ENCODE results near the gene SORL1-AS1.

SORL1-AS1 gene

GRCh38 chr11:121461843-121462242 is 9.1 kb upstream of the SORL1-AS1 start:
- TF ChIP-seq, protein P1, sequence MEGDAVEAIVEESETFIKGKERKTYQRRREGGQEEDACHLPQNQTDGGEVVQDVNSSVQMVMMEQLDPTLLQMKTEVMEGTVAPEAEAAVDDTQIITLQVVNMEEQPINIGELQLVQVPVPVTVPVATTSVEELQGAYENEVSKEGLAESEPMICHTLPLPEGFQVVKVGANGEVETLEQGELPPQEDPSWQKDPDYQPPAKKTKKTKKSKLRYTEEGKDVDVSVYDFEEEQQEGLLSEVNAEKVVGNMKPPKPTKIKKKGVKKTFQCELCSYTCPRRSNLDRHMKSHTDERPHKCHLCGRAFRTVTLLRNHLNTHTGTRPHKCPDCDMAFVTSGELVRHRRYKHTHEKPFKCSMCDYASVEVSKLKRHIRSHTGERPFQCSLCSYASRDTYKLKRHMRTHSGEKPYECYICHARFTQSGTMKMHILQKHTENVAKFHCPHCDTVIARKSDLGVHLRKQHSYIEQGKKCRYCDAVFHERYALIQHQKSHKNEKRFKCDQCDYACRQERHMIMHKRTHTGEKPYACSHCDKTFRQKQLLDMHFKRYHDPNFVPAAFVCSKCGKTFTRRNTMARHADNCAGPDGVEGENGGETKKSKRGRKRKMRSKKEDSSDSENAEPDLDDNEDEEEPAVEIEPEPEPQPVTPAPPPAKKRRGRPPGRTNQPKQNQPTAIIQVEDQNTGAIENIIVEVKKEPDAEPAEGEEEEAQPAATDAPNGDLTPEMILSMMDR (conservative IDR thresholded peaks at IDR 0.05; ENCODE audit: low read depth) = no peak
- CTCF ChIA-PET = interaction anchor here (1.0 kb wide), 1 partner anchor 267 kb away, joined by 3 read pairs; no protein-coding TSS in a partner anchor
- no peak overlapping the region for H3K27ac ChIP-seq
- DNase-seq (ENCODE audit: low spot score) = no peak
- POLR2A ChIA-PET (ENCODE audit: low non-redundant PET) = no interaction called here

DNA sequence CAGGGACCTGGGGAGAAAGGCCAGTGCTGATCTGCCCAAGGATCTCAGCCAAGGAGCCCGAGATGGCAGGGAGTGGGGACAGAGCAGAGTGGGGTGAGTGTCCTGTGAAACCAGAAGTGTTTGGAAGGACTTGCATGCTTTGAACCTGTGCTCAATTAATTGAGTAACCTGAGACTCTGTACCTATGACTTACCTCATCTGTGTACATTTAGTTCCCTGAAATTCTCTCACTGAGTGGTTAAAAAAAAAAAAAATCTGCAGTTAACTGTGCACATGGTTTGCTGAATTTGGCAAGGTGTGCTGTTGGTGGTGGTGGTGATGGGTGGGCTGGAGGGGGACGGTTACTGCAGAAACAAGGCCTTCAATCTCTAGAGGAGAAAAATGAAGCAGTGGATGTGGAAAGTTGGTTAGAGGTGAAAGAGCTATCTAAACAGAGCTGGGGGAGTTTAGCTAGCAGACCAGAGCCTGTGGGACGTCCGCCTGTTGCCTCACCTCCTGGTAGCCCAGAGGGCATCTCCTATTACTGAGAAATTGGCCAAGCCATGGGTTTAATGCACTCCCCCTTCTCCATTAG is 8.3 kb upstream of the SORL1-AS1 start:
- TF ChIP-seq, protein P1 (conservative IDR thresholded peaks at IDR 0.05; ENCODE audit: low read depth) = no peak
- CTCF ChIA-PET = interaction anchor here (1.0 kb wide), 1 partner anchor 266 kb away, joined by 3 read pairs; no protein-coding TSS in a partner anchor
- POLR2A ChIA-PET (ENCODE audit: low non-redundant PET) = no interaction called here
- no peak for DNase-seq (ENCODE audit: low spot score)
- no peak overlapping the region for H3K27ac ChIP-seq

DNA sequence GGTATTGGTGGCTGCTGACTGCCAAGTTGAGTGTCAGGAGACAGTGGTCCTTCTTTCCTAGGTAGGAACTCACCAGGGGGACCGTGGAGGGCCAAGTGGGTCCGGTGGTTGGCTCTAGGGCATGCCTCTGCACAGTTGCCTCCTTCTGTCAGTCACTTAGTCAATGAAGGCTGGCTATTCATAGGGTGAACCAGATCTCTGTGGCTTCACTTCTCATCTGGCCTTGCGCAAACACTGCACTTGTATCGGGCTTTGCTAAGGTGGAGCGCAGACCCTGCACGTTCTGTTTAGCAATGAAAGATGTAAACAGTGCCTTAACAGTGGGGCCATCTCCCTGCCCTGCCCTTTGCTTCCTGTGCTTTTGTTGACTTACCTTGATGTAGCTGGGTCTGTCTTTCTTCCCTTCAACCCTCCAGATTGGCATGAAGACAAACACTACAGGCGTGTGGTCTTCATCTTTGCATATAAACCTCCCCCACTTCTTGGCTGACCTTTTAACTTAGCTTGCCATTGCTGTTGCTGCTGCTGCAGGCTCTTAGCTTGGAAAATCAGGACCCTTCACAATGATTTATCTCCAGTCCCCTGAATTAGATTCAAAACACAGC is 6.7 kb upstream of the SORL1-AS1 start:
- no peak for DNase-seq (ENCODE audit: low spot score)
- CTCF ChIA-PET = interaction anchor here (0.6 kb wide), 1 partner anchor 29 kb away, joined by 3 read pairs; no protein-coding TSS in a partner anchor
- H3K27ac ChIP-seq = no peak overlapping the region
- TF ChIP-seq, protein P1 (conservative IDR thresholded peaks at IDR 0.05; ENCODE audit: low read depth) = no peak
- POLR2A ChIA-PET (ENCODE audit: low non-redundant PET) = no interaction called here

- CTCF ChIA-PET = no interaction called here
Measured at GRCh38 chr11:121458551-121458950, 5.8 kb upstream of the SORL1-AS1 start.

DNA sequence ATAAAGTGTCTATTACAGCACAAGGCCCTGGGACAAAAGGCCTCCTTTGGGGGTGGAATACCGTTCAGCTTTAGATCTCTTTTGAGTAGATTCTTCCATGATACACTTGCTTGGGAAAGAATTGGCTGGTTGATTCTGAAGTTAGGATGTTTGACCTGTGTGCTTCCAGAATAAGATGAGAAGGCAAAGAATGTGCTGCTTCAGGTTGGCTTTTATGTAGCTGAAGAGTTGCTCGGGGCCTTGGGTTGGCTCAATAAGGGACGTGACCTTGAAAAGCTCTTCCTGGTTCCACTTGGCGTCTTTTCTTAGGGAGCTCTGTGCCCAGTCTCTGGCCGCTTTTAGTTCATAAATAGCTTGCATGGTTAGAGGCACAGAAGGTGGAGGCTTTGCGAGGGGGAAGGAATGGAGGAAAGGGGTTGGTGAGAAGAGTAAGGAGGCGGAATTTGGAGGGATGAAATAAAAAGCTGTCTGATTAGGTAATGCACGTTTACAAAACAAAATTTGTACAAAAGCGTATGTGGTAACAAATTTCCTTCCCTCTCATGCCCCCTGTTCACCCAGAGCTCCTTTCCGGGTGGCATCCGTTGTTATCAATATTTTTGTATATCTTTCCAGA is 4.2 kb upstream of the SORL1-AS1 start:
- DNase-seq (ENCODE audit: low spot score) = no peak
- ChIA-PET POLR2A (ENCODE audit: low non-redundant PET) (no interaction called here), CTCF (interaction anchor here (0.6 kb wide), 1 partner anchor 154 kb away, joined by 4 read pairs; no protein-coding TSS in a partner anchor)
- H3K27ac ChIP-seq = no peak overlapping the region
- TF ChIP-seq, protein P1 (conservative IDR thresholded peaks at IDR 0.05; ENCODE audit: low read depth) = no peak

More at GRCh38 chr11:121458551-121458950, 5.8 kb upstream of the SORL1-AS1 start:
- TF ChIP-seq, protein P1 (conservative IDR thresholded peaks at IDR 0.05; ENCODE audit: low read depth) = no peak
- H3K27ac ChIP-seq = no peak overlapping the region
- DNase-seq (ENCODE audit: low spot score) = no peak
- POLR2A ChIA-PET (ENCODE audit: low non-redundant PET) = no interaction called here

DNA sequence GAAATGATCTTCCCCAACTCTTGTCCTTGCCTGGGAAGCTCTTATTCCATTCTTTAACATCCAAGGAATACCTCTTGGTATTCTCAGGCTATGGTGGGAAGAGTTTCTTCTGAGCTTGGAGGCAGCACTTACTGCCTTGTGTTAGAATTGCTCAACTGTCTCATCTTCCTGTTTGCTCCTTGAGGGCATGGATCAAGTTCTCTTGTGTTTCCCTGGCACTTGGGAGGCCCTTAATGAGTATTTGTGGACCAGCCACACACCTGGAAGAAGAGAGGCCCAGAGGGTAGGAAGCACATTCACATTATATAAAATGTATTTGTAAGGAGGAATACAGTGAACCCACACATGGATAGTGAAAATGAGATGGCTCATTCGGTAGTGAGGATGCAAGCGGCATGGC is 3.4 kb upstream of the SORL1-AS1 start:
- CTCF ChIA-PET = no interaction called here
- TF ChIP-seq, protein P1 (conservative IDR thresholded peaks at IDR 0.05; ENCODE audit: low read depth) = no peak
- POLR2A ChIA-PET (ENCODE audit: low non-redundant PET) = no interaction called here
- H3K27ac ChIP-seq = no peak overlapping the region
- DNase-seq (ENCODE audit: low spot score) = no peak
